GM06990 (cell line): Measurements from ENCODE around the gene ANGPTL8.

Experiments
- DNase-seq: peaks from one replicate; pipeline ENCODE4 v3.0.0-alpha.2; 2011; ENCODE audit not compliant: insufficient read length; ENCODE audit errors: extremely low read depth
- H3K27me3 ChIP-seq: replicated peaks from 2 replicates; pipeline ENCODE4 v1.6.0; 2011; ENCODE audit warnings: low read length; ENCODE audit not compliant: control insufficient read depth, insufficient read depth
- H3K36me3 ChIP-seq: 2 replicates; pipeline ENCODE4 v1.5.1; 2011; ENCODE audit warnings: low read length; ENCODE audit not compliant: control insufficient read depth, insufficient read depth
- H3K4me3 ChIP-seq: replicated peaks from 2 replicates; pipeline ENCODE4 v1.5.1; 2011; ENCODE audit warnings: low read depth, mild to moderate bottlenecking, control low read depth, low read length
- TF ChIP-seq, protein P1 (sequence below): IDR thresholded peaks from 2 replicates; pipeline ENCODE4 v1.5.1; 2011; ENCODE audit warnings: low read length, control low read depth, mild to moderate bottlenecking, inconsistent platforms; ENCODE audit not compliant: insufficient read depth, poor library complexity, severe bottlenecking

The ANGPTL8 gene

GRCh38 chr19:11198175-11198534 lies 41.3 kb upstream of the ANGPTL8 start:
- Histone ChIP-seq H3K27me3 (no peaks in the 10 kb centered on the region), H3K36me3 (no peaks in the 10 kb centered on the region; the same call in 1 of the 2 replicates), H3K4me3 (no peak overlapping the region; the same call in 1 of the 2 replicates)
- DNase-seq: no peak
- TF ChIP-seq, protein P1, sequence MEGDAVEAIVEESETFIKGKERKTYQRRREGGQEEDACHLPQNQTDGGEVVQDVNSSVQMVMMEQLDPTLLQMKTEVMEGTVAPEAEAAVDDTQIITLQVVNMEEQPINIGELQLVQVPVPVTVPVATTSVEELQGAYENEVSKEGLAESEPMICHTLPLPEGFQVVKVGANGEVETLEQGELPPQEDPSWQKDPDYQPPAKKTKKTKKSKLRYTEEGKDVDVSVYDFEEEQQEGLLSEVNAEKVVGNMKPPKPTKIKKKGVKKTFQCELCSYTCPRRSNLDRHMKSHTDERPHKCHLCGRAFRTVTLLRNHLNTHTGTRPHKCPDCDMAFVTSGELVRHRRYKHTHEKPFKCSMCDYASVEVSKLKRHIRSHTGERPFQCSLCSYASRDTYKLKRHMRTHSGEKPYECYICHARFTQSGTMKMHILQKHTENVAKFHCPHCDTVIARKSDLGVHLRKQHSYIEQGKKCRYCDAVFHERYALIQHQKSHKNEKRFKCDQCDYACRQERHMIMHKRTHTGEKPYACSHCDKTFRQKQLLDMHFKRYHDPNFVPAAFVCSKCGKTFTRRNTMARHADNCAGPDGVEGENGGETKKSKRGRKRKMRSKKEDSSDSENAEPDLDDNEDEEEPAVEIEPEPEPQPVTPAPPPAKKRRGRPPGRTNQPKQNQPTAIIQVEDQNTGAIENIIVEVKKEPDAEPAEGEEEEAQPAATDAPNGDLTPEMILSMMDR: no peak

DNA sequence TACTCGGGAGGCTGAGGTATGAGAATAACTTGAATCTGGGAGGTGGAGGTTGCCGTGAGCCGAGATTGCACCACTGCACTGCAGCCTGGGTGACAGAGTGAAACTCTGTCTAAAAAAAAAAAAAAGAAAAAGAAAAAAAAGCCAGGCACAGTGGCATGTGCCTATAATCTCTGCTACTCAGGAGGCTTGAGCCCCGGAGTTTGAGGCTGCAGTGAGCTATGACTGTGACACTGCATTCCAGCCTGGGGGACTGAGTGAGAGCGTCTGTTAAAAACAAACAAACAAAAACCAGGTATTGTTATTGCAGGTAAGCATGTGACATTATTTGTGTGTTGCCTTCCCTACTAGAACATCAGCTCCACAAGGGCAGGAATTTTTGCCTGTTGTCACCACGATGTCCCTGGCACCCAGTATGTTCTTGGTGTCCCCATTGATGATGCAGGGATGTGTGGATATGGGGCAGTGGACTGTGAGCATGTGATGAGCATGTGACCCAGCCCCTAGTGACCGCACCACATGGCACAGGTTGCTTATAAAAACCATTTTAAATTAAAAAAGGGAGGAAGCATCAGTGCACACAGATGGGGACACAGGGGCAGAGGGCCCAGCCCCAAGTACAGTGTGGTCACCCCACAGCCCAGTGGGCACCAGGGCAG lies 40.5 kb upstream of the ANGPTL8 start:
- Histone ChIP-seq H3K4me3 (no peak overlapping the region), H3K36me3 (no peaks in the 10 kb centered on the region; the same call in 1 of the 2 replicates)

GRCh38 chr19:11199517-11199916 lies 39.9 kb upstream of the ANGPTL8 start:
- TF ChIP-seq, protein P1: no peak
- DNase-seq: no peak
- Histone ChIP-seq H3K36me3 (no peaks in the 10 kb centered on the region; the same call in 1 of the 2 replicates), H3K27me3 (no peaks in the 10 kb centered on the region), H3K4me3 (no peak overlapping the region)

More for the DNA sequence above, 40.5 kb upstream of the ANGPTL8 start:
- TF ChIP-seq, protein P1: no peak
- H3K27me3 ChIP-seq: no peaks in the 10 kb centered on the region
- DNase-seq: no peak

GRCh38 chr19:11200015-11200574 lies 39.3 kb upstream of the ANGPTL8 start:
- Histone ChIP-seq H3K36me3 (no peaks in the 10 kb centered on the region; the same call in 1 of the 2 replicates), H3K4me3 (no peak overlapping the region), H3K27me3 (no peaks in the 10 kb centered on the region)
- no peak for DNase-seq
- TF ChIP-seq, protein P1: no peak

- DNase-seq: no peak
- no peaks in the 10 kb centered on the region; the same call in 1 of the 2 replicates for H3K36me3 ChIP-seq
- H3K27me3 ChIP-seq: no peaks in the 10 kb centered on the region
- TF ChIP-seq, protein P1: no peak
- H3K4me3 ChIP-seq: no peak overlapping the region
Measured at GRCh38 chr19:11200931-11201330, 38.5 kb upstream of the ANGPTL8 start.
